Natural killer cell (primary cell): ENCODE measurements around the gene ANKH. TPM values are rescaled to one million over a fixed set of nuclear protein-coding genes. Genes with fewer than 3 reads are reported as not detected.

ENCODE experiments used
- ATAC-seq, 3 donors: fragments of 150-1000 bp in 2 of 3; fragments of 200-7000 bp in 1 of 3; cut with Tn5 transposase; 1 replicate in 1 of 3; 2 replicates in 2 of 3; pipeline ENCODE4 v1.10.0; 2021; ENCODE audit warnings: mild to moderate bottlenecking in 2 of 3, moderate library complexity in 2 of 3
- DNase-seq, 2 donors: peaks; one replicate each; pipeline versions ENCODE4 v3.0.0 to v3.0.0-alpha.2; 2013 to 2021; ENCODE audit warnings: mixed read lengths in 1 of 2
- H3K27ac ChIP-seq: one replicate; pipeline ENCODE4 v1.5.1; 2013; ENCODE audit warnings: mild to moderate bottlenecking, low read length
- H3K27me3 ChIP-seq: one replicate; pipeline ENCODE4 v1.6.1; 2013; ENCODE audit warnings: low read length; ENCODE audit not compliant: control insufficient read depth, insufficient read depth
- H3K36me3 ChIP-seq: one replicate; pipeline ENCODE4 v1.6.1; 2013; ENCODE audit warnings: low read length; ENCODE audit not compliant: control insufficient read depth, insufficient read depth
- H3K4me1 ChIP-seq: one replicate; pipeline ENCODE4 v1.6.1; 2013; ENCODE audit warnings: low read length; ENCODE audit not compliant: control insufficient read depth, insufficient read depth
- H3K4me3 ChIP-seq: one replicate; pipeline ENCODE4 v1.5.1; 2013; ENCODE audit warnings: low read length
- H3K9me3 ChIP-seq: one replicate; pipeline ENCODE4 v1.6.1; 2013; ENCODE audit warnings: low read length; ENCODE audit not compliant: control insufficient read depth, insufficient read depth
- H3K27ac Mint-ChIP-seq, 2 donors: one replicate each; pipeline ENCODE4 v1.8.0; 2022; ENCODE audit warnings: mild to moderate bottlenecking in 2 of 2, mixed read lengths in 2 of 2, moderate library complexity in 1 of 2
- H3K27me3 Mint-ChIP-seq, 2 donors: one replicate each; pipeline ENCODE4 v1.8.0; 2022; ENCODE audit warnings: low read depth in 2 of 2, mixed read lengths in 2 of 2
- H3K36me3 Mint-ChIP-seq: one replicate; pipeline ENCODE4 v1.8.0; 2022; ENCODE audit warnings: mixed read lengths
- H3K4me1 Mint-ChIP-seq, 2 donors: one replicate each; pipeline ENCODE4 v1.8.0; 2022; ENCODE audit warnings: mixed read lengths in 2 of 2
- H3K4me3 Mint-ChIP-seq: one replicate; pipeline ENCODE4 v1.8.0; 2022; ENCODE audit warnings: mild to moderate bottlenecking, moderate library complexity, mixed read lengths
- H3K9me3 Mint-ChIP-seq, 2 donors: one replicate each; pipeline ENCODE4 v1.8.0; 2022; ENCODE audit warnings: mixed read lengths in 2 of 2
- WGBS: methylation state at CpG from one replicate; pipeline ENCODE4 v1.1.7; 2013; ENCODE audit warnings: missing lambda C conversion rate; ENCODE audit not compliant: insufficient coverage; 5-methylcytosine and 5-hydroxymethylcytosine counted together
- intact Hi-C: fragments of 100-400 bp; cut with micrococcal nuclease; formaldehyde crosslinking; loops from one replicate; pipeline ENCODE4 v1.14.2; 2022
- total RNA-seq, 4 donors: library from RNA; stranded (reverse); fragments of 120-200 nt in 1 of 4; gene quantifications; one replicate each; pipeline versions ENCODE4 v1.2.3 to v1.2.4, GENCODE V29; 2013 to 2022
- TF ChIP-seq, protein P1 (sequence below): fragments of 200-600 bp; IDR thresholded peaks from one replicate; pipeline ENCODE4 v1.8.0; 2022; ENCODE audit warnings: antibody characterized with exemption

ANKH gene
- total RNA-seq, 3 donors from 2014 or later (not counting 1 experiment from before 2014, with no cell fraction given): 52.9 to 78.0 (median 63.8) TPM

GRCh38 chr5:14766584-14766983 lies 105.0 kb downstream of the ANKH start:
- peak overlapping the region in 1 of 2 donors; percentile 65 for H3K27ac Mint-ChIP-seq
- H3K4me3 Mint-ChIP-seq: no peak overlapping the region
- Histone ChIP-seq H3K9me3 (no peaks in the 10 kb centered on the region), H3K27me3 (no peaks in the 10 kb centered on the region), H3K36me3 (no peaks in the 10 kb centered on the region), H3K4me1 (no peaks in the 10 kb centered on the region), H3K27ac (no peak overlapping the region), H3K4me3 (no peak overlapping the region)
- intact Hi-C loops: no loop called here
- no peaks in the 10 kb centered on the region for H3K36me3 Mint-ChIP-seq
- ATAC-seq (no peak), DNase-seq (no peak)
- WGBS: 86% methylated on average over 1 of the region's 1 CpG
- peaks cover 17 to 20% of the 10 kb centered on the region in 2 donors for H3K4me1 Mint-ChIP-seq
- TF ChIP-seq, protein P1, sequence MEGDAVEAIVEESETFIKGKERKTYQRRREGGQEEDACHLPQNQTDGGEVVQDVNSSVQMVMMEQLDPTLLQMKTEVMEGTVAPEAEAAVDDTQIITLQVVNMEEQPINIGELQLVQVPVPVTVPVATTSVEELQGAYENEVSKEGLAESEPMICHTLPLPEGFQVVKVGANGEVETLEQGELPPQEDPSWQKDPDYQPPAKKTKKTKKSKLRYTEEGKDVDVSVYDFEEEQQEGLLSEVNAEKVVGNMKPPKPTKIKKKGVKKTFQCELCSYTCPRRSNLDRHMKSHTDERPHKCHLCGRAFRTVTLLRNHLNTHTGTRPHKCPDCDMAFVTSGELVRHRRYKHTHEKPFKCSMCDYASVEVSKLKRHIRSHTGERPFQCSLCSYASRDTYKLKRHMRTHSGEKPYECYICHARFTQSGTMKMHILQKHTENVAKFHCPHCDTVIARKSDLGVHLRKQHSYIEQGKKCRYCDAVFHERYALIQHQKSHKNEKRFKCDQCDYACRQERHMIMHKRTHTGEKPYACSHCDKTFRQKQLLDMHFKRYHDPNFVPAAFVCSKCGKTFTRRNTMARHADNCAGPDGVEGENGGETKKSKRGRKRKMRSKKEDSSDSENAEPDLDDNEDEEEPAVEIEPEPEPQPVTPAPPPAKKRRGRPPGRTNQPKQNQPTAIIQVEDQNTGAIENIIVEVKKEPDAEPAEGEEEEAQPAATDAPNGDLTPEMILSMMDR: no peak
- no peaks in the 10 kb centered on the region for H3K27me3 Mint-ChIP-seq
- no peaks in the 10 kb centered on the region for H3K9me3 Mint-ChIP-seq

DNA sequence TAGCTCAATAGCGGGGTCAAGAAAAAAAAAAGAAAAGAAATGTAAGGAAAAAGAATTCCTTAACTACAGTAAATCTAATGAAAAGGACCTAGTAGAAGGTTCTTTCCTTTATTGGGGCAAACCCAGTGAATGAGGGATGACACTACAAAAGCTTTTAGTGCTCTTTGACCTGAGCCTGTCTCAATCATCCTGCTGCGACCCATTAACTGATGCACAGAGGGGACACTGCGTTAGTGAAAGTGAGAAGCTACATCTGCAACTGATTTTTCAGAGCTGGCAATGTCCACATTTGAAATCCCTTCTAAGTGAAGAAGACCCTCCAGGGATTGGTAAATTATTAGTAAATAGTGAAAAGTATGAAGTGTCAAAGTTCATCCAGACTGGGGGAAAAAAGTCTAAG lies 106.0 kb downstream of the ANKH start:
- H3K27ac ChIP-seq: no peak overlapping the region
- H3K27me3 ChIP-seq: no peaks in the 10 kb centered on the region
- TF ChIP-seq, protein P1: no peak
- Mint-ChIP-seq H3K27ac (no peak overlapping the region), H3K27me3 (no peaks in the 10 kb centered on the region), H3K36me3 (no peaks in the 10 kb centered on the region), H3K9me3 (no peaks in the 10 kb centered on the region), H3K4me1 (peaks cover 25 to 30% of the 10 kb centered on the region in 2 donors), H3K4me3 (no peak overlapping the region)
- WGBS: 98% methylated on average over 2 of the region's 3 CpGs
- DNase-seq: no peak
- no peaks in the 10 kb centered on the region for H3K4me1 ChIP-seq
- no peaks in the 10 kb centered on the region for H3K36me3 ChIP-seq
- no peaks in the 10 kb centered on the region for H3K9me3 ChIP-seq
- no peak for ATAC-seq
- no peak overlapping the region for H3K4me3 ChIP-seq
- intact Hi-C loops: no loop called here

- no peaks in the 10 kb centered on the region for H3K27me3 Mint-ChIP-seq
- no peak overlapping the region for H3K27ac Mint-ChIP-seq
- H3K9me3 Mint-ChIP-seq: no peaks in the 10 kb centered on the region
- H3K4me1 ChIP-seq: no peaks in the 10 kb centered on the region
- no peaks in the 10 kb centered on the region for H3K36me3 ChIP-seq
- WGBS: 98% methylated on average over 2 of the region's 4 CpGs
- H3K36me3 Mint-ChIP-seq: no peaks in the 10 kb centered on the region
- H3K9me3 ChIP-seq: no peaks in the 10 kb centered on the region
- no peaks in the 10 kb centered on the region for H3K27me3 ChIP-seq
- H3K27ac ChIP-seq: no peak overlapping the region
- TF ChIP-seq, protein P1: no peak
- H3K4me1 Mint-ChIP-seq: peaks cover 19 to 29% of the 10 kb centered on the region in 2 donors
- no peak overlapping the region for H3K4me3 Mint-ChIP-seq
- DNase-seq (no peak), ATAC-seq (no peak)
- intact Hi-C loops: no loop called here
- no peak overlapping the region for H3K4me3 ChIP-seq
Observed at GRCh38 chr5:14762549-14763216, 108.9 kb downstream of the ANKH start.

GRCh38 chr5:14760548-14761002 lies 111.0 kb downstream of the ANKH start:
- ATAC-seq (no peak), DNase-seq (no peak)
- H3K27me3 Mint-ChIP-seq: no peaks in the 10 kb centered on the region
- no peaks in the 10 kb centered on the region for H3K36me3 Mint-ChIP-seq
- intact Hi-C loops: no loop called here
- Histone ChIP-seq H3K4me1 (no peaks in the 10 kb centered on the region), H3K27me3 (no peaks in the 10 kb centered on the region), H3K36me3 (no peaks in the 10 kb centered on the region), H3K9me3 (no peaks in the 10 kb centered on the region), H3K27ac (no peak overlapping the region), H3K4me3 (no peak overlapping the region)
- no peaks in the 10 kb centered on the region for H3K9me3 Mint-ChIP-seq
- peak overlapping the region in 1 of 2 donors; percentile 44 for H3K27ac Mint-ChIP-seq
- no peak overlapping the region for H3K4me3 Mint-ChIP-seq
- peaks cover 8 to 19% of the 10 kb centered on the region in 2 donors for H3K4me1 Mint-ChIP-seq
- 89% methylated on average over 4 of the region's 4 CpGs for WGBS
- TF ChIP-seq, protein P1: no peak
